GM12875 (cell line): ENCODE measurements around the gene CALML6.

Source experiments
- H3K4me3 ChIP-seq: one replicate; pipeline ENCODE4 v1.5.1; 2011; ENCODE audit warnings: low read depth, low read length, control low read depth
- TF ChIP-seq, protein P1 (sequence below): IDR thresholded peaks from 2 replicates; pipeline ENCODE4 v1.5.1; 2011; ENCODE audit warnings: low read depth, mild to moderate bottlenecking, control low read depth, inconsistent platforms, low read length, moderate library complexity, borderline replicate concordance; ENCODE audit not compliant: insufficient read depth

Gene CALML6

DNA sequence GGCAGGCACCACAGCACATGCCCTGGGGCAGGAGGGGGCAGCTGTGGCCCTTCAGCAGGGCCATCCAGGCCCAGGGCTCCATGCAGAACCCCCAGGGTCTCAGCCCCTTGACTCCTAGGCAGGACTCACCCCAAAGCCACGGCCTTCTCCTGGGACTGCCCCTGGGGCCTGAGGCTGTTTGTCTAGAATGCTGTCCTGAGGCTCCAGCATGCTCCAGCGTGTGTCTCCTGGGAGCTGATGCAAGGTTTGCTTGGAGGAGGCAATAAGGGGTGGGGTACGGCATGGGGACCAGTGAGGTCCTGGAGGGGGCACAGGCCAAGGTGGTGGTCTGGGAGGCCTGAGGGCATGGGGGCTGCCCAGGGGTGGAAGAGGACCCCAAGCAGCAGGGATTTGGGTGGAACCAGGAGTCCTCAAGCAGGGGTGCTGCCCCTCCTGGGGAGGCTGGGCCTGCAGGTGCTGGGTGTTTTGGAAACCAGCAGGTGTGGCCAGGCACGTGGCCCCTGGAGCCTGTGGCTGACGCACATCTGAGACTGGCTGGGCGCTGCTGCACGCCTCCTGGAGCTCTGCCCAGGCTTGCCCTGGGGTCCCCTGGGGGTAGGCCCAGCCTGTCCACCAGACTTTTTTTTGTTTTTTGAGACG is 7.8 kb upstream of the CALML6 start:
- TF ChIP-seq, protein P1, sequence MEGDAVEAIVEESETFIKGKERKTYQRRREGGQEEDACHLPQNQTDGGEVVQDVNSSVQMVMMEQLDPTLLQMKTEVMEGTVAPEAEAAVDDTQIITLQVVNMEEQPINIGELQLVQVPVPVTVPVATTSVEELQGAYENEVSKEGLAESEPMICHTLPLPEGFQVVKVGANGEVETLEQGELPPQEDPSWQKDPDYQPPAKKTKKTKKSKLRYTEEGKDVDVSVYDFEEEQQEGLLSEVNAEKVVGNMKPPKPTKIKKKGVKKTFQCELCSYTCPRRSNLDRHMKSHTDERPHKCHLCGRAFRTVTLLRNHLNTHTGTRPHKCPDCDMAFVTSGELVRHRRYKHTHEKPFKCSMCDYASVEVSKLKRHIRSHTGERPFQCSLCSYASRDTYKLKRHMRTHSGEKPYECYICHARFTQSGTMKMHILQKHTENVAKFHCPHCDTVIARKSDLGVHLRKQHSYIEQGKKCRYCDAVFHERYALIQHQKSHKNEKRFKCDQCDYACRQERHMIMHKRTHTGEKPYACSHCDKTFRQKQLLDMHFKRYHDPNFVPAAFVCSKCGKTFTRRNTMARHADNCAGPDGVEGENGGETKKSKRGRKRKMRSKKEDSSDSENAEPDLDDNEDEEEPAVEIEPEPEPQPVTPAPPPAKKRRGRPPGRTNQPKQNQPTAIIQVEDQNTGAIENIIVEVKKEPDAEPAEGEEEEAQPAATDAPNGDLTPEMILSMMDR = no peak
- H3K4me3 ChIP-seq = no peak overlapping the region

DNA sequence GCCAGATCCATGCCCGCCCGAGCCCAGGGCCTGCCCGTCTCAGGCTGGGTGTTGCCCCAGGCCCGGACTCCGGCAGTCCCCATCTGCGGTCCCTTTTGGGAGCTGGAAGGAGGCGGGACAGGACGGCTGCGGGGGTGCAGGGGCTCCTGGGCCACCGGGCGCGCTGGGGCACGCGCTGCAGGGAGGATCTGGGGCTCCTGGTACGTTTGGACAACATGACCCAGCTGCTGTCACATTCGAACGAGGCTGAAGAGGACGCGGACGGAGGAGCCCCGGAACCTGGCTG is 6.6 kb upstream of the CALML6 start:
- TF ChIP-seq, protein P1 = no peak
- H3K4me3 ChIP-seq = peak overlapping the region; percentile 84

DNA sequence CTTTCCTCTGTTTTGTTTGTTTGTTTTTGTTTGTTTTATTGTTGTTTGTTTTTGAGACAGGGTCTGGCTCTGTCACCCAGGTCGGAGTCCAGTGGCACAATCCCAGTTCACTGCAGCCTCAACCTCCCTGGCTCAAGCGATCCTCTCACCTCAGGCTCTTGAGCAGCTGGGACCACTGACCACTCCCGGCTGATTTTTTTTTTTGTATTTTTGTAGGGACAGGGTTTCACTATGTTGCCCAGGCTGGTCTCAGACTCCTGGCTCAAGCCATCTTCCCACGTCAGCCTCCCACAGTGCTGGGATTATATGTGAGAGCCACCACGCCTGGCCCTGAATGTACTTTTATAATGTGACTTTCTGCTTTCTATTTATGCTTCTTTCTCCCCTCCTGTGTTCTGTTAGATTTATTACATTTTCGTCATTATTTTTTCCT is 5.0 kb upstream of the CALML6 start:
- TF ChIP-seq, protein P1 = no peak
- no peak overlapping the region for H3K4me3 ChIP-seq

DNA sequence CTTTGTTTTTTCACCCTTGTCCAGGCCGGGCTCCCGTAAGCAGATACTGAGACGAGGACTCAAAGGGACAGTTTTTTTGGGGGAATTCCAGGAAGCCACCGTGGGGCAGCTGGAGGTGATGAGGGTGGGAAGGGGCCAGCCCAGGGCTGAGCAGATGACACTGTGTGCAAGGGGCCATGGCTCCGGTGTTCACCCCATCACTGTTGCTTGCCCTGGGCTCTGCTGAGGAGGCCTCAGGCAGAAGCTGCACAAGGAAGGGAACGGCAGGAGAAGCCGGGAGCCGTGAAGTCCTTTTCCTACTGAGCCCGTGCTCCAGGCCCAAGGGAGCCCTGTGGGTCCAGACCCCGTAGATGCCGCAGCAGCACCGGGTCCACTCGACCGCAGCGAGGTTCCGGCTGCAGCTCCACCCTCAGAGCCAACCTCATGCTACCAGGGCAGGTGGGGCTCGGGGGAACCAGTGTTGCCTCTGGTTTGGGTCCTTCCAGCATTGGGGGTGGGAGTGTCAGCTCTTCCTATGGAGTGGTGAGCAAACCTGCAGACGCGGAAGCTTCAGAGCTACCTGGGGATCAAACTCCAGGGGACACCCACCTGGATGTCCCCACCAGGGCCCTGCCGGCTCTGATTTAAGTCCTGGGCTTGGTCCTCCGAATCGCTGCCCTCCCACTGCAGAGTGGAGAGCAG is 4.3 kb upstream of the CALML6 start:
- no peak overlapping the region for H3K4me3 ChIP-seq
- TF ChIP-seq, protein P1 = no peak

DNA sequence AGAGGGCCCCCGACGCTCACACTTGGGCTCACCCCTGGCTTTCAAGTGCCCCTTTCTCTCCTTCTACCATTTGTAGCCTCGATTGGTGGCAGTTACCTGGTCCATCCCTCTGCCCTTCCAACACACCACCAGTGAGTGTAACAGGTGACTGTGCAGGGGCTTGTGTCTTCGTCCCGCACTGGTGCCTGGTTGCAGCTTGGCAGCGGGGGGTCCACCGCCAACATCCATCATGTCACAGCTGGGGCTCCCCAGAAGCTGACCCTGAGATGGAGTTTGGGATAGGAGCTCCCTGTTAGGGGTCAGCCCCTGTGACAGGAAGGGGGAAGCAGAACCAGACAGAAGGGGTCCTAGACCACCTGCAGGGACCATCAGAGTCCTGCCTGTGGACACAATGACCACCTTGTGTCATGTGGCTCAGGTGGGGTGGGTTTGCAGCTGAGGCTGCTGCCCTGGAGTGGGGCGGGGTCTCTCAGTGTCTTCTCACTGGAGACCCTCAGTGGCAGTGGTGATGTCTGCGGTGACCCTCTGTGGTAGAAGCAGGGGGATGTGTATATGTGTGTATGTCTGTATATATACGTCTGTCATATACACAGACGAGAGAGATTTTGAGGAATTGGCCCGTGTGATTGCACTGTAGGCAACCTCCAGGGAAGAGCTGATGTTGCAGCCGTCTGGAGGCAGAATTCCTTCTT is 3.6 kb upstream of the CALML6 start:
- TF ChIP-seq, protein P1 = no peak
- no peak overlapping the region for H3K4me3 ChIP-seq

DNA sequence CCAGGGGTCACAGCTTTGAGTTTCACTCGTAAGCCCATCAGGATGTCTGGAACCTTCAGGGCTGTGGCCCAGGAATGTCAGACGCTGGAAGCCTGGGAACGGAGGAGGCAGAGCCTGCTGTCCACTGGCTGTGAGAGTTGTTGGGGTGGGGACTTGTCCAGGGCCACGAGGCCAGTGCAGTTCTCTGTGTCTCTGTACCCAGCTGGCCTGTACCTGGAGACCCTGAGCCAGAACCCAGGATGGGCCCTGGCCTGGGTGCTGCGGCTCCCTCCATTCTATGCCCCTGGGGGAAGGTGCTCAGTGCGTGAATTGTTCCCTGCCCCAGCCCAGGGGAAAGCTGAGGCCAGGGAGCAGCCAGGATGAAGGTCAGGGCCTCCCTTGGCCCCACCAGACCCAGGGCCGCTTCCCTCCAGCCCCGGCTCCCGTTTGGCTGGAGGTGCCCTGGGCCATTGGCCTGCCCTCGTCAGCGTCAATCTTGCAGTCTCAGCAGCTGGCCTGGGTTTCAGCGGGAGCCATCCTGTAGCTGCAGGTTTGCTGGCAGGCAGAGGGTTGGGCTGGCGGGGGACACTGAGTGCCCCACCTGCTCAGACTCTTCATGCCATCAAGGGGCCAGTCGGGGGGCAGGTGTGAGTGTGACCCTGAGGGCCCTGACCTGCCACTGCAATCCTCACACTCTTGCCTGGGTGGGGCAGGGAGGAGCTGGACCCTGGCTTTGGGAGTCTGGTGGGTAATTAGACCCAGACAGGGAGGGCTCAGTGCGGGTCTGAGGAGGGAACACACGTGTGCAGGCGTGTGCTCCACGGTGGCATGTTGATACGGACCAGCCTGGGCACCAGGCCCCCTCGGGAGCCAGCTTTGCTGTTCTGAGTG is 724 bp upstream of the CALML6 start:
- TF ChIP-seq, protein P1 = no peak
- no peak overlapping the region for H3K4me3 ChIP-seq
